Sigmoid colon (tissue), 7 donors: ENCODE results near the gene SDK1. TPM values are rescaled to one million over a fixed set of nuclear protein-coding genes. Genes with fewer than 3 reads are reported as not detected.
"Not testable (repeated sequence)": the region's sequence is repeated elsewhere in the genome, so short reads cannot be mapped to it uniquely, and the experiment has no call there.

Source experiments
- DNase-seq: peaks from one replicate; pipeline ENCODE4 v3.0.0-alpha.2; 2019
- H3K27ac ChIP-seq, 4 donors: fragments of 200-600 bp; sonication (generic); one replicate each; pipeline ENCODE4 v1.5.1; 2016 to 2019; ENCODE audit warnings: mild to moderate bottlenecking in 1 of 4
- H3K27me3 ChIP-seq, 3 donors: fragments of 200-600 bp; sonication (generic); one replicate each; pipeline ENCODE4 v1.5.1; 2019; ENCODE audit warnings: mild to moderate bottlenecking in 1 of 3
- H3K36me3 ChIP-seq, 4 donors: fragments of 200-600 bp; sonication (generic); one replicate each; pipeline ENCODE4 v1.5.1; 2016 to 2019
- H3K4me1 ChIP-seq, 4 donors: fragments of 200-600 bp; sonication (generic); one replicate each; pipeline ENCODE4 v1.5.1; 2017 to 2019
- H3K4me3 ChIP-seq, 4 donors: fragments of 200-600 bp; sonication (generic); one replicate each; pipeline ENCODE4 v1.5.1; 2017 to 2019; ENCODE audit warnings: mild to moderate bottlenecking in 2 of 4, moderate library complexity in 1 of 4
- H3K9me3 ChIP-seq, 4 donors: fragments of 200-600 bp in 3 of 4; sonication (generic) in 3 of 4; one replicate each; pipeline versions ENCODE4 v1.5.1 to v1.6.1; 2013 to 2019
- CTCF ChIP-seq, 4 experiments: fragments of 450-650 bp in 3 of 4; fragments of 200-600 bp in 1 of 4; IDR thresholded peaks; one replicate each; pipeline ENCODE4 v1.5.1; 2016 to 2019; ENCODE audit warnings: antibody characterized with exemption in 4 of 4, mild to moderate bottlenecking in 3 of 4, moderate library complexity in 2 of 4
- EP300 ChIP-seq, 4 donors: sonication (generic); formaldehyde crosslinking; IDR thresholded peaks; one replicate each; pipeline ENCODE4 v1.6.1; 2017; ENCODE audit warnings: antibody characterized with exemption in 4 of 4
- POLR2A ChIP-seq, 2 donors: fragments of 450-650 bp; IDR thresholded peaks; one replicate each; pipeline ENCODE4 v1.6.1; 2016; ENCODE audit warnings: antibody characterized with exemption in 2 of 2, mild to moderate bottlenecking in 2 of 2, moderate library complexity in 2 of 2
- POLR2AphosphoS5 ChIP-seq, 4 donors: sonication (generic); formaldehyde crosslinking; IDR thresholded peaks; one replicate each; pipeline ENCODE4 v1.6.1; 2017; ENCODE audit warnings: antibody characterized with exemption in 4 of 4
- WGBS, 2 donors: extraction: QIAGEN DNeasy Blood & Tissue Kit; methylation state at CpG; one replicate each; pipeline ENCODE4 v1.1.7; 2013; 5-methylcytosine and 5-hydroxymethylcytosine counted together
- intact Hi-C: fragments of 100-400 bp; cut with DNase I; formaldehyde crosslinking; loops from one replicate; pipeline ENCODE4 v1.15.1; 2023
- polyA plus RNA-seq, 3 donors: library from polyadenylated mRNA; stranded (reverse); fragments of 200-250 nt; gene quantifications; one replicate each; pipeline ENCODE4 v1.2.3, GENCODE V29; 2013
- total RNA-seq, 4 donors: library from RNA; depleted of rRNA; stranded (reverse); fragments of >200 nt; gene quantifications; one replicate each; pipeline ENCODE4 v1.1.0, GENCODE V29; 2016
- donor health status: healthy with polysubstance abuse.
- donor health status: Bipolar disorder and iron deficiency.
- donor health status: healthy.

SDK1 gene
- total and polyA plus RNA-seq, 7 donors, result under 0.01 to 23.0 (median 10.0) TPM; not detected in 1

DNA sequence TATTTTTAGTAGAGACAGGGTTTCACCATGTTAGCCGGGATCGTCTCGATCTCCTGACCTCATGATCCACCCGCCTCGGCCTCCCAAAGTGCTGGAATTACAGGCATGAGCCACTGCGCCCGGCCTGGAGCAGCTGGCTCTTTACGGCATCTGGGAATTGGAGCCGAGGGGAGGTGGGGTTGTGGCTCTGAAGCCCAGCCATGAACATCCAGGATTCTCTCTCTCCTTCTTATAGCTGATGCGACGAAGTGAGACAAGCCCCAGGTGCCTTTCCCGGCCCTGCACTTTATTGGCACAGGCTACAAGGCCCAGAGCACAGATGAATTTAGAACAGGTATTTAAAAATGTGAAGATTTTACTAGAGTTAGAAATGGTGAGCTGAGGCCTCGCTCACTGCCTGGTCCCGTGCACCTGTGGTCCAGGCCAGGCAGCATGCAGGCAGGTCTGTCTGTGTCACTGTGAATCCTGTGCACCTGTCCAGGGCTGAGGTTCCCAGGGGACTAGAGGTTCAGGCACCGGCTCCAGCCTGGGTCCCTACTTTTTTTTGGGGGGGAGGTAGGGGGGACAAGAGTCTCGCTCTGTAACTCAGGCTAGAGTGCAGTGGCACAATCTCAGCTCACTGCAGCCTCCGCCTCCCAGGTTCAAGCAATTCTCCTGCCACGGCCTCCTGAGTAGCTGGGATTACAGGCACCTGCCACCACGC is 1001.3 kb downstream of the SDK1 start:
- intact Hi-C loops, result no loop called here
- Histone ChIP-seq H3K9me3 (no peaks in the 10 kb centered on the region), H3K4me3 (no peak overlapping the region), H3K4me1 (no peaks in the 10 kb centered on the region), H3K27me3 (no peaks in the 10 kb centered on the region), H3K36me3 (no peaks in the 10 kb centered on the region), H3K27ac (no peak overlapping the region)
- DNase-seq, result no peak
- TF ChIP-seq POLR2A (IDR thresholded peaks at IDR 0.05), result no peak
- no peak for TF ChIP-seq EP300 (IDR thresholded peaks at IDR 0.05)
- TF ChIP-seq CTCF (IDR thresholded peaks at IDR 0.05), result no peak
- TF ChIP-seq POLR2AphosphoS5 (IDR thresholded peaks at IDR 0.05), result no peak
- 83 to 91% methylated on average over 19 of the region's 19 CpGs for WGBS, 2 donors

GRCh38 chr7:4307316-4308204 is 1006.5 kb downstream of the SDK1 start:
- no peaks in the 10 kb centered on the region for H3K36me3 ChIP-seq
- WGBS, 2 donors, result 64 to 67% methylated on average over 28 of the region's 28 CpGs
- no peak overlapping the region for H3K27ac ChIP-seq
- no peak overlapping the region for H3K4me3 ChIP-seq
- no peak for DNase-seq
- no peaks in the 10 kb centered on the region for H3K9me3 ChIP-seq
- no peaks in the 10 kb centered on the region for H3K27me3 ChIP-seq
- intact Hi-C loops, result no loop called here
- TF ChIP-seq EP300 (IDR thresholded peaks at IDR 0.05), result no peak
- TF ChIP-seq POLR2AphosphoS5 (IDR thresholded peaks at IDR 0.05), result no peak
- TF ChIP-seq CTCF (IDR thresholded peaks at IDR 0.05), result no peak
- no peak for TF ChIP-seq POLR2A (IDR thresholded peaks at IDR 0.05)
- H3K4me1 ChIP-seq, result no peaks in the 10 kb centered on the region

DNA sequence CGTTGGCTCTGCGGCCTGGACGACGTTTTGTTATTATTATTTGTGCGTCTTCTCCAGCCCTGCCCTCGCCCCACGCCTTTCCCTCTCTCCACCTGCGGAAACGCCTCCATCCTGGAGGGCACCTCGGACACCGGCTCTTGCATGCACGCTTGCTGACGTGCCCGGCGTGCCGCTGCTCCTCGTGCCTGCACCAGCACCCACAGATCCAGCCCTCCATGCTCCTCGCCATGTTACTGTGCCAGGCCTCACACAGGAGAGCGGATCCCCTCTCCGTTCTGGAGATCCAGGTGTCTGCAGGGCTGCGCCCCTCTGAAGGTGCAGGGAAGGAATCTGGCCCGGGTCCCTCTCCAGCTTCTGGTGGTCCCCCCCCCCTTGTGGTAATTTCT is 1007.1 kb downstream of the SDK1 start:
- Histone ChIP-seq H3K27ac (no peak overlapping the region), H3K4me3 (no peak overlapping the region), H3K36me3 (no peaks in the 10 kb centered on the region), H3K4me1 (no peaks in the 10 kb centered on the region), H3K27me3 (no peaks in the 10 kb centered on the region), H3K9me3 (no peaks in the 10 kb centered on the region)
- 90 to 91% methylated on average over 22 of the region's 22 CpGs for WGBS, 2 donors
- intact Hi-C loops, result no loop called here
- no peak for DNase-seq
- TF ChIP-seq POLR2AphosphoS5 (IDR thresholded peaks at IDR 0.05) (no peak), EP300 (IDR thresholded peaks at IDR 0.05) (no peak), POLR2A (IDR thresholded peaks at IDR 0.05) (no peak), CTCF (IDR thresholded peaks at IDR 0.05) (no peak)

DNA sequence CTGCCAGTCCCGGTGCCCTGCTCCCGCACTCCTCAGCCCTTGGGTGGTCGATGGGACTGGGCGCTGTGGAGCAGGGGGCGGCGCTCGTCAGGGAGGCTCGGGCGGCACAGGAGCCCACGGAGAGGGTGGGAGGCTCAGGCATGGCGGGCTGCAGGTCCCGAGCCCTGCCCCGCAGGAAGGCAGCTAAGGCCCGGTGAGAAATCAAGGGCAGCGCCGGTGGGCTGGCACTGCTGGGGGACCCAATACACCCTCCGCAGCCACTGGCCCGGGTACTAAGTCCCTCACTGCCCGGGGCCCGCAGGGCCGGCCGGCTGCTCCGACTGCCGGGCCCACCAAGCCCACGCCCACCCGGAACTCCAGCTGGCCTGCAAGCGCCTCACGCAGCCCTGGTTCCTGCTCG is 1012.9 kb downstream of the SDK1 start:
- intact Hi-C loops, H3K4me3 ChIP-seq, H3K4me1 ChIP-seq, H3K27me3 ChIP-seq, H3K9me3 ChIP-seq, DNase-seq, H3K36me3 ChIP-seq, H3K27ac ChIP-seq: not testable (repeated sequence)
- 96% methylated on average over 29 of the region's 29 CpGs for WGBS, 2 donors

- H3K4me1 ChIP-seq, H3K4me3 ChIP-seq, H3K36me3 ChIP-seq, DNase-seq, intact Hi-C loops, H3K27me3 ChIP-seq, H3K9me3 ChIP-seq, H3K27ac ChIP-seq: not testable (repeated sequence)
- WGBS, 2 donors, result 95 to 96% methylated on average over 16 of the region's 16 CpGs
These were observed 1013.3 kb downstream of the SDK1 start for GRCh38 chr7:4314316-4314715.
